ENCODE data around the gene KRTAP5-4. TPM values are rescaled to one million over a fixed set of nuclear protein-coding genes. Genes with fewer than 3 reads are reported as not detected.

KRTAP5-4 gene
- total RNA-seq = not detected in 2 replicates

GRCh38 chr11:1622086-1622485, at the start of gene KRTAP5-4:
KRTAP5-4 (minus strand) TSS chr11:1622138; CDS start chr11:1622093, 45 bp downstream.

GRCh38 chr11:1629326-1630185, 7.6 kb upstream of the KRTAP5-4 start, which contains the start of gene KRTAP5-5:
KRTAP5-5 (plus strand) TSS chr11:1629775; CDS start chr11:1629841, 66 bp downstream.

GRCh38 chr11:1608363-1608762, 13.6 kb downstream of the KRTAP5-4 start, which contains the start of gene KRTAP5-3:
KRTAP5-3 (minus strand) TSS chr11:1608463; CDS start chr11:1608385, 78 bp downstream.

GRCh38 chr11:1597994-1598380, 24.0 kb downstream of the KRTAP5-4 start, which contains the start of gene KRTAP5-2:
KRTAP5-2 (minus strand) TSS chr11:1598294; CDS start chr11:1598250, 44 bp downstream.

GRCh38 chr11:1584661-1585370, 37.1 kb downstream of the KRTAP5-4 start, which contains the start of gene KRTAP5-1:
KRTAP5-1 (minus strand) TSS chr11:1585283; CDS start chr11:1585249, 34 bp downstream.

GRCh38 chr11:1572197-1573076, 49.5 kb downstream of the KRTAP5-4 start, which contains the start of gene DUSP8:
DUSP8 (minus strand) TSS chr11:1572271; CDS start chr11:1565826, 6,445 bp downstream.

Other genes starting within 250 kb of the KRTAP5-4 start
- gene BRSK2, start 232.2 kb downstream of the KRTAP5-4 start, total RNA-seq = not detected in 2 replicates
- 11.1 and 20.2 TPM in 2 replicates for gene MOB2, start 135.4 kb downstream of the KRTAP5-4 start, total RNA-seq
- 0.05 TPM in 1 of 2 replicates, not detected in the other for gene DUSP8, start 49.9 kb downstream of the KRTAP5-4 start, total RNA-seq
- gene KRTAP5-1, start 36.9 kb downstream of the KRTAP5-4 start, total RNA-seq = not detected in 2 replicates
- not detected in 2 replicates for gene KRTAP5-2, start 23.8 kb downstream of the KRTAP5-4 start, total RNA-seq
- gene KRTAP5-3, start 13.7 kb downstream of the KRTAP5-4 start, total RNA-seq = not detected in 2 replicates
- gene KRTAP5-5, start 7.6 kb upstream of the KRTAP5-4 start, total RNA-seq = not detected in 2 replicates
- not detected in 2 replicates for gene KRTAP5-6, start 75.1 kb upstream of the KRTAP5-4 start, total RNA-seq
- gene IFITM10, start 128.5 kb upstream of the KRTAP5-4 start, total RNA-seq = 0.44 and 1.6 TPM in 2 replicates
- 454 and 486 TPM in 2 replicates for gene CTSD, start 141.8 kb upstream of the KRTAP5-4 start, total RNA-seq
- gene SYT8, start 212.9 kb upstream of the KRTAP5-4 start, total RNA-seq = not detected in 2 replicates
- not detected in 2 replicates for gene TNNI2, start 216.8 kb upstream of the KRTAP5-4 start, total RNA-seq
- gene LSP1, start 230.9 kb upstream of the KRTAP5-4 start, total RNA-seq = 238 and 277 TPM in 2 replicates